HEK293 (cell line): ENCODE data around the gene FUCA1.

Source experiments
- CTCF ChIA-PET: fragments of 350-600 bp; formaldehyde crosslinking; extraction: SDS; loops from one replicate; lab custom pipeline; 2021; ENCODE audit warnings: antibody characterized with exemption; lab: Yijun Ruan, JAX
- POLR2A ChIA-PET: fragments of 300-600 bp; formaldehyde crosslinking; extraction: SDS; loops from one replicate; lab custom pipeline; 2020; ENCODE audit warnings: antibody characterized with exemption, inconsistent platforms; lab: Yijun Ruan, JAX
- H3K27ac ChIP-seq: fragments of 200-500 bp; sonication (Bioruptor generic); 2 replicates; pipeline ENCODE4 v1.5.1; 2014; ENCODE audit warnings: low read depth, low read length, control low read depth, inconsistent platforms; ENCODE audit errors: extremely low read depth
- H3K36me3 ChIP-seq, 2 experiments: fragments of 200-500 bp in 1 of 2; sonication (Bioruptor generic) in 1 of 2; 1 replicate in 1 of 2; 2 replicates in 1 of 2; pipeline ENCODE4 v1.5.1; 2014 to 2017; ENCODE audit warnings: inconsistent platforms in 2 of 2, low read length in 2 of 2; ENCODE audit not compliant: control insufficient read depth in 2 of 2, insufficient read depth in 1 of 2
- H3K4me1 ChIP-seq: fragments of 200-500 bp; sonication (Bioruptor generic); 2 replicates; pipeline ENCODE4 v1.5.1; 2014; ENCODE audit warnings: mild to moderate bottlenecking, low read length, inconsistent platforms; ENCODE audit not compliant: control insufficient read depth, insufficient read depth
- H3K4me3 ChIP-seq: 2 replicates; pipeline ENCODE4 v1.5.1; 2011; ENCODE audit warnings: low read depth, mild to moderate bottlenecking, control low read depth, low read length, moderate library complexity
- H3K9me3 ChIP-seq: fragments of 200-500 bp; sonication (Bioruptor generic); 2 replicates; pipeline ENCODE4 v1.5.1; 2014; ENCODE audit warnings: low read depth, low read length, inconsistent platforms; ENCODE audit not compliant: control insufficient read depth, insufficient read depth
- EGR2 ChIP-seq: fragments of 450-650 bp; formaldehyde crosslinking; IDR thresholded peaks from 2 replicates; pipeline ENCODE4 v1.5.1; 2016; ENCODE audit warnings: low read depth, missing biosample characterization, missing genetic modification characterization
- MZF1 ChIP-seq: fragments of 450-650 bp; formaldehyde crosslinking; IDR thresholded peaks from 2 replicates; pipeline ENCODE4 v1.5.1; 2017; ENCODE audit warnings: missing biosample characterization, missing genetic modification characterization, borderline replicate concordance
- TRIM28 ChIP-seq: IDR thresholded peaks from 2 replicates; pipeline ENCODE4 v1.6.1; 2011; ENCODE audit warnings: low read length, control low read depth, borderline replicate concordance
- WT1 ChIP-seq: fragments of 450-650 bp; formaldehyde crosslinking; IDR thresholded peaks from 2 replicates; pipeline ENCODE4 v1.5.1; 2016; ENCODE audit warnings: missing biosample characterization, missing genetic modification characterization
- ZBTB7A ChIP-seq: fragments of 450-650 bp; formaldehyde crosslinking; IDR thresholded peaks from 2 replicates; pipeline ENCODE4 v1.5.1; 2016; ENCODE audit warnings: low read depth, missing biosample characterization, missing genetic modification characterization
- ZIC2 ChIP-seq: fragments of 450-650 bp; formaldehyde crosslinking; IDR thresholded peaks from 2 replicates; pipeline ENCODE4 v1.5.1; 2016; ENCODE audit warnings: missing biosample characterization, missing genetic modification characterization
- ZNF146 ChIP-seq: fragments of 450-650 bp; formaldehyde crosslinking; IDR thresholded peaks from 2 replicates; pipeline ENCODE4 v1.5.1; 2016; ENCODE audit warnings: missing biosample characterization, missing genetic modification characterization
- ZNF19 ChIP-seq: fragments of 450-650 bp; formaldehyde crosslinking; IDR thresholded peaks from 2 replicates; pipeline ENCODE4; 2016; ENCODE audit warnings: missing biosample characterization, missing genetic modification characterization, low read depth
- ZNF221 ChIP-seq: fragments of 450-650 bp; formaldehyde crosslinking; IDR thresholded peaks from 2 replicates; pipeline ENCODE4 v1.5.1; 2017; ENCODE audit warnings: missing biosample characterization, missing genetic modification characterization, borderline replicate concordance
- ZNF514 ChIP-seq: fragments of 450-650 bp; formaldehyde crosslinking; IDR thresholded peaks from 2 replicates; pipeline ENCODE4 v1.5.1; 2016; ENCODE audit warnings: missing biosample characterization, missing genetic modification characterization
- ZNF600 ChIP-seq: fragments of 450-650 bp; formaldehyde crosslinking; IDR thresholded peaks from 2 replicates; pipeline ENCODE4 v1.5.1; 2016; ENCODE audit warnings: missing biosample characterization, missing genetic modification characterization
- ZNF626 ChIP-seq: fragments of 450-650 bp; sonication (Bioruptor Pico); formaldehyde crosslinking; IDR thresholded peaks from 2 replicates; pipeline ENCODE4 v1.5.1; 2018; ENCODE audit warnings: missing biosample characterization, missing genetic modification characterization, inconsistent platforms
- ZNF654 ChIP-seq: fragments of 450-650 bp; formaldehyde crosslinking; IDR thresholded peaks from 2 replicates; pipeline ENCODE4 v1.5.1; 2016; ENCODE audit warnings: low read depth, missing biosample characterization, missing genetic modification characterization
- ZNF660 ChIP-seq: fragments of 450-650 bp; IDR thresholded peaks from 2 replicates; pipeline ENCODE4 v1.5.1; 2018; ENCODE audit warnings: missing biosample characterization, mild to moderate bottlenecking, missing genetic modification characterization
- TF ChIP-seq, protein P1 (sequence below): fragments of 450-650 bp; IDR thresholded peaks from 2 replicates; pipeline ENCODE4 v1.5.1; 2018; ENCODE audit warnings: missing biosample characterization, missing genetic modification characterization
- TF ChIP-seq, protein P2 (sequence below): fragments of 450-650 bp; formaldehyde crosslinking; conservative IDR thresholded peaks from 2 replicates; pipeline ENCODE4 v1.5.1; 2016; ENCODE audit warnings: low read depth, missing biosample characterization, missing genetic modification characterization
- TF ChIP-seq, protein P3 (sequence below): fragments of 450-650 bp; formaldehyde crosslinking; IDR thresholded peaks from 2 replicates; pipeline ENCODE4 v1.5.1; 2016; ENCODE audit warnings: missing biosample characterization, missing genetic modification characterization

Gene FUCA1

DNA sequence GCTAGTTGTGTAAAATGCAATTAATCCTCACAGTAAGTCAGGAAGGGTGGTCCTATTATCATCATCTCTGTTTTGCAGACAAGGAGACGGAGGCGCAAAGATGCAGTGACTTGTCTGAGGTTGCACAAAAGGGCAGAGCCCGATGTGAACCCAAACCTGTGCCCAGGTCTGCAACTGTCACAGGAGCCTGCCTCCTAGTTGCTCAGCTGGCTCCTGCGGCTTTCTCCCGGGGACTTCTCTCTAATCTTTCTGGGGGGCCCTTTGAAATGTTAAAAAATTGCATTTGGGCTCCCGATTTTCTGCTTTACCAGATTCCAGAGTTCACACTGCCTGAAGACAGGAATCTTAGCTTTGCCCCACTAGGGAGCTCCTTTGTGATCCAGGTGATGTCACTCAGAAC lies 35.7 kb upstream of the FUCA1 start:
- POLR2A ChIA-PET = interaction anchor here (0.7 to 1.0 kb wide), 2 partner anchors 9 to 104 kb away, joined by 3 to 5 read pairs; no protein-coding TSS in a partner anchor
- CTCF ChIA-PET = interaction anchor here (0.6 to 1.5 kb wide), 2 partner anchors 13 to 1889 kb away, joined by 3 to 4 read pairs; no protein-coding TSS in a partner anchor
- Histone ChIP-seq H3K4me1 (no peaks in the 10 kb centered on the region), H3K27ac (no peak overlapping the region), H3K4me3 (no peak overlapping the region), H3K36me3 (no peaks in the 10 kb centered on the region), H3K9me3 (no peaks in the 10 kb centered on the region)
- no peak for TF ChIP-seq EGR2
- TF ChIP-seq ZBTB7A (tag by site-specific recombination) = no peak
- no peak for TF ChIP-seq TRIM28
- TF ChIP-seq ZNF514 (tag by site-specific recombination) = no peak
- no peak for TF ChIP-seq ZNF600
- no peak for TF ChIP-seq WT1 (tag by site-specific recombination)
- TF ChIP-seq ZNF660 (tag by site-specific recombination) = no peak
- TF ChIP-seq, protein P1, sequence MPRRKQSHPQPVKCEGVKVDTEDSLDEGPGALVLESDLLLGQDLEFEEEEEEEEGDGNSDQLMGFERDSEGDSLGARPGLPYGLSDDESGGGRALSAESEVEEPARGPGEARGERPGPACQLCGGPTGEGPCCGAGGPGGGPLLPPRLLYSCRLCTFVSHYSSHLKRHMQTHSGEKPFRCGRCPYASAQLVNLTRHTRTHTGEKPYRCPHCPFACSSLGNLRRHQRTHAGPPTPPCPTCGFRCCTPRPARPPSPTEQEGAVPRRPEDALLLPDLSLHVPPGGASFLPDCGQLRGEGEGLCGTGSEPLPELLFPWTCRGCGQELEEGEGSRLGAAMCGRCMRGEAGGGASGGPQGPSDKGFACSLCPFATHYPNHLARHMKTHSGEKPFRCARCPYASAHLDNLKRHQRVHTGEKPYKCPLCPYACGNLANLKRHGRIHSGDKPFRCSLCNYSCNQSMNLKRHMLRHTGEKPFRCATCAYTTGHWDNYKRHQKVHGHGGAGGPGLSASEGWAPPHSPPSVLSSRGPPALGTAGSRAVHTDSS = no peak
- no peak for TF ChIP-seq ZNF146
- TF ChIP-seq ZNF626 (tag by site-specific recombination) = no peak
- TF ChIP-seq, protein P2, sequence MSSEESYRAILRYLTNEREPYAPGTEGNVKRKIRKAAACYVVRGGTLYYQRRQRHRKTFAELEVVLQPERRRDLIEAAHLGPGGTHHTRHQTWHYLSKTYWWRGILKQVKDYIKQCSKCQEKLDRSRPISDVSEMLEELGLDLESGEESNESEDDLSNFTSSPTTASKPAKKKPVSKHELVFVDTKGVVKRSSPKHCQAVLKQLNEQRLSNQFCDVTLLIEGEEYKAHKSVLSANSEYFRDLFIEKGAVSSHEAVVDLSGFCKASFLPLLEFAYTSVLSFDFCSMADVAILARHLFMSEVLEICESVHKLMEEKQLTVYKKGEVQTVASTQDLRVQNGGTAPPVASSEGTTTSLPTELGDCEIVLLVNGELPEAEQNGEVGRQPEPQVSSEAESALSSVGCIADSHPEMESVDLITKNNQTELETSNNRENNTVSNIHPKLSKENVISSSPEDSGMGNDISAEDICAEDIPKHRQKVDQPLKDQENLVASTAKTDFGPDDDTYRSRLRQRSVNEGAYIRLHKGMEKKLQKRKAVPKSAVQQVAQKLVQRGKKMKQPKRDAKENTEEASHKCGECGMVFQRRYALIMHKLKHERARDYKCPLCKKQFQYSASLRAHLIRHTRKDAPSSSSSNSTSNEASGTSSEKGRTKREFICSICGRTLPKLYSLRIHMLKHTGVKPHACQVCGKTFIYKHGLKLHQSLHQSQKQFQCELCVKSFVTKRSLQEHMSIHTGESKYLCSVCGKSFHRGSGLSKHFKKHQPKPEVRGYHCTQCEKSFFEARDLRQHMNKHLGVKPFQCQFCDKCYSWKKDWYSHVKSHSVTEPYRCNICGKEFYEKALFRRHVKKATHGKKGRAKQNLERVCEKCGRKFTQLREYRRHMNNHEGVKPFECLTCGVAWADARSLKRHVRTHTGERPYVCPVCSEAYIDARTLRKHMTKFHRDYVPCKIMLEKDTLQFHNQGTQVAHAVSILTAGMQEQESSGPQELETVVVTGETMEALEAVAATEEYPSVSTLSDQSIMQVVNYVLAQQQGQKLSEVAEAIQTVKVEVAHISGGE (tag by site-specific recombination) = no peak
- TF ChIP-seq ZNF221 (tag by site-specific recombination) = no peak
- no peak for TF ChIP-seq ZIC2 (tag by site-specific recombination)
- TF ChIP-seq ZNF654 (tag by site-specific recombination) = no peak
- no peak for TF ChIP-seq ZNF19
- TF ChIP-seq, protein P3, sequence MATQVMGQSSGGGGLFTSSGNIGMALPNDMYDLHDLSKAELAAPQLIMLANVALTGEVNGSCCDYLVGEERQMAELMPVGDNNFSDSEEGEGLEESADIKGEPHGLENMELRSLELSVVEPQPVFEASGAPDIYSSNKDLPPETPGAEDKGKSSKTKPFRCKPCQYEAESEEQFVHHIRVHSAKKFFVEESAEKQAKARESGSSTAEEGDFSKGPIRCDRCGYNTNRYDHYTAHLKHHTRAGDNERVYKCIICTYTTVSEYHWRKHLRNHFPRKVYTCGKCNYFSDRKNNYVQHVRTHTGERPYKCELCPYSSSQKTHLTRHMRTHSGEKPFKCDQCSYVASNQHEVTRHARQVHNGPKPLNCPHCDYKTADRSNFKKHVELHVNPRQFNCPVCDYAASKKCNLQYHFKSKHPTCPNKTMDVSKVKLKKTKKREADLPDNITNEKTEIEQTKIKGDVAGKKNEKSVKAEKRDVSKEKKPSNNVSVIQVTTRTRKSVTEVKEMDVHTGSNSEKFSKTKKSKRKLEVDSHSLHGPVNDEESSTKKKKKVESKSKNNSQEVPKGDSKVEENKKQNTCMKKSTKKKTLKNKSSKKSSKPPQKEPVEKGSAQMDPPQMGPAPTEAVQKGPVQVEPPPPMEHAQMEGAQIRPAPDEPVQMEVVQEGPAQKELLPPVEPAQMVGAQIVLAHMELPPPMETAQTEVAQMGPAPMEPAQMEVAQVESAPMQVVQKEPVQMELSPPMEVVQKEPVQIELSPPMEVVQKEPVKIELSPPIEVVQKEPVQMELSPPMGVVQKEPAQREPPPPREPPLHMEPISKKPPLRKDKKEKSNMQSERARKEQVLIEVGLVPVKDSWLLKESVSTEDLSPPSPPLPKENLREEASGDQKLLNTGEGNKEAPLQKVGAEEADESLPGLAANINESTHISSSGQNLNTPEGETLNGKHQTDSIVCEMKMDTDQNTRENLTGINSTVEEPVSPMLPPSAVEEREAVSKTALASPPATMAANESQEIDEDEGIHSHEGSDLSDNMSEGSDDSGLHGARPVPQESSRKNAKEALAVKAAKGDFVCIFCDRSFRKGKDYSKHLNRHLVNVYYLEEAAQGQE (tag by site-specific recombination) = no peak
- no peak for TF ChIP-seq MZF1 (tag by site-specific recombination)
